NCI-H2107 treated with DMSO at 0.1 percent for 48 hours (cell line): Measurements from ENCODE around the gene SDK2.

Source experiments
- DNase-seq: peaks from one replicate; lab custom pipeline; 2025; ENCODE audit not compliant: unreplicated experiment; lab: John Stamatoyannopoulos, UW

The SDK2 gene

GRCh38 chr17:73511719-73512115, 132.5 kb downstream of the SDK2 start:
- DNase-seq, result no peak

GRCh38 chr17:73510981-73511718, 133.1 kb downstream of the SDK2 start:
- peak; percentile 57 for DNase-seq

- no peak for DNase-seq
Observed at GRCh38 chr17:73508931-73509605, 135.2 kb downstream of the SDK2 start.

- no peak for DNase-seq
Observed at GRCh38 chr17:73508057-73508930, 136.0 kb downstream of the SDK2 start.

GRCh38 chr17:73506470-73507435, 137.5 kb downstream of the SDK2 start:
- no peak for DNase-seq

GRCh38 chr17:73503560-73503959, 140.7 kb downstream of the SDK2 start:
- no peak for DNase-seq

GRCh38 chr17:73500414-73500999, 143.7 kb downstream of the SDK2 start:
- DNase-seq, result no peak

GRCh38 chr17:73498886-73499554, 145.2 kb downstream of the SDK2 start:
- DNase-seq, result no peak

GRCh38 chr17:73498176-73498575, 146.1 kb downstream of the SDK2 start:
- DNase-seq, result no peak

GRCh38 chr17:73497721-73498120, 146.5 kb downstream of the SDK2 start:
- no peak for DNase-seq

- DNase-seq, result no peak
Observed at GRCh38 chr17:73496232-73496631, 148.0 kb downstream of the SDK2 start.

GRCh38 chr17:73495641-73496040, 148.6 kb downstream of the SDK2 start:
- no peak for DNase-seq

- no peak for DNase-seq
Observed at GRCh38 chr17:73494950-73495349, 149.3 kb downstream of the SDK2 start.

GRCh38 chr17:73493956-73494926, 150.0 kb downstream of the SDK2 start:
- DNase-seq, result no peak

- peak; percentile 22 for DNase-seq
Observed at GRCh38 chr17:73492821-73493814, 151.1 kb downstream of the SDK2 start.

- DNase-seq, result no peak
Observed at GRCh38 chr17:73492125-73492820, 152.0 kb downstream of the SDK2 start.

GRCh38 chr17:73491648-73492047, 152.6 kb downstream of the SDK2 start:
- DNase-seq, result no peak
